Neutrophil (primary cell): Measurements from ENCODE around the gene SLC4A4.

Experiments used
- H3K27ac ChIP-seq: fragments of 200-600 bp; sonication (generic); 2 replicates; pipeline ENCODE4 v1.5.1; 2016; ENCODE audit warnings: mild to moderate bottlenecking, moderate library complexity
- H3K27me3 ChIP-seq: fragments of 200-600 bp; sonication (generic); 2 replicates; pipeline ENCODE4 v1.6.0; 2016; ENCODE audit warnings: mild to moderate bottlenecking
- H3K36me3 ChIP-seq: fragments of 200-600 bp; sonication (generic); 2 replicates; pipeline ENCODE4 v1.5.1; 2017
- H3K4me1 ChIP-seq, 2 experiments: fragments of 200-600 bp in 1 of 2; sonication (generic) in 1 of 2; 1 replicate in 1 of 2; 2 replicates in 1 of 2; pipeline versions ENCODE4 v1.5.1 to v1.6.1; 2013 to 2016; ENCODE audit warnings: low read depth in 1 of 2, low read length in 1 of 2, mild to moderate bottlenecking in 1 of 2, moderate library complexity in 1 of 2; ENCODE audit not compliant: control insufficient read depth in 1 of 2, insufficient read depth in 1 of 2
- H3K4me3 ChIP-seq, 2 experiments: fragments of 200-600 bp in 1 of 2; sonication (generic) in 1 of 2; 1 replicate in 1 of 2; 2 replicates in 1 of 2; pipeline ENCODE4 v1.5.1; 2013 to 2016; ENCODE audit warnings: low read depth in 1 of 2, low read length in 1 of 2, mild to moderate bottlenecking in 1 of 2, moderate library complexity in 1 of 2
- H3K9me3 ChIP-seq: fragments of 200-600 bp; sonication (generic); 2 replicates; pipeline ENCODE4 v1.5.1; 2016
- TF ChIP-seq, protein P1 (sequence below): fragments of 200-600 bp; sonication (generic); IDR thresholded peaks from 2 replicates; pipeline ENCODE4 v1.5.1; 2016; ENCODE audit warnings: antibody characterized with exemption

SLC4A4 gene

DNA sequence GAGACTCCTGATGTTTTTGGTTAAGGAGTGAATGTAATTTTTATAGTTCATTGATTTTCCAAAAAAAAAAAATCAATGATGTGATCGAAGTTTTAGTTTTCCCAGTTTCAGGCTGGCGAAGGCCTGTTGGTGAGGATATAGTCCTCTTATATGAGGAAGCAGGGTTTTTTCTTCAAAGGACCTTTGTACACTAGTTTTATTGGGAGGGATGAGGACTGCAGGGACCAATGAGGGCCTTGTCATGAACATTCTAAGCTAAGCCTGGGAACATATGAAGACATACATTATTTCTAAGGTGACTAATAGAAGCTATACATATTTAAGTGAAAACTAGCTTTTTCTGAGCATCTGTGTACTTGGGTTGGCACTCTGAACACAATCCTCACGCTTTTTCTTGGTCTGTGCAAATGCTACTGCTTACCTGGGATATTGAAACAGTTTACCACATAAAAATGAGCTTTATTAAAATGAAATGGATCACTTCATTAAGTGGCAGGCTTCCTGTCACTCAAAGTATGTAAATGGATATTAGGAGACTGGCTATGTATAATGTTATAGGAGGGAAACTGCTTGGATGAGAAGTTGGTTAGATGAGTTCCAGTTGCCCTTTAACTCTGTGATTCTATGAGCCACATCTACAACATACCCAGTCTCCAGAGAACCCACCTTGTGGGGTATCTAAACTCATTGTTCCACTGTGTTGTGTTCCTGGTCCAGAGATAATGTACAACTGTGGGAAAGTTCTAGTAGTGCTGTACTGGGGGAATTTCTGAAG lies 43.5 kb downstream of the SLC4A4 start:
- no peaks in the 10 kb centered on the region for H3K4me1 ChIP-seq
- H3K27ac ChIP-seq = no peak overlapping the region
- no peaks in the 10 kb centered on the region for H3K36me3 ChIP-seq
- no peaks in the 10 kb centered on the region for H3K9me3 ChIP-seq
- no peaks in the 10 kb centered on the region for H3K27me3 ChIP-seq
- TF ChIP-seq, protein P1, sequence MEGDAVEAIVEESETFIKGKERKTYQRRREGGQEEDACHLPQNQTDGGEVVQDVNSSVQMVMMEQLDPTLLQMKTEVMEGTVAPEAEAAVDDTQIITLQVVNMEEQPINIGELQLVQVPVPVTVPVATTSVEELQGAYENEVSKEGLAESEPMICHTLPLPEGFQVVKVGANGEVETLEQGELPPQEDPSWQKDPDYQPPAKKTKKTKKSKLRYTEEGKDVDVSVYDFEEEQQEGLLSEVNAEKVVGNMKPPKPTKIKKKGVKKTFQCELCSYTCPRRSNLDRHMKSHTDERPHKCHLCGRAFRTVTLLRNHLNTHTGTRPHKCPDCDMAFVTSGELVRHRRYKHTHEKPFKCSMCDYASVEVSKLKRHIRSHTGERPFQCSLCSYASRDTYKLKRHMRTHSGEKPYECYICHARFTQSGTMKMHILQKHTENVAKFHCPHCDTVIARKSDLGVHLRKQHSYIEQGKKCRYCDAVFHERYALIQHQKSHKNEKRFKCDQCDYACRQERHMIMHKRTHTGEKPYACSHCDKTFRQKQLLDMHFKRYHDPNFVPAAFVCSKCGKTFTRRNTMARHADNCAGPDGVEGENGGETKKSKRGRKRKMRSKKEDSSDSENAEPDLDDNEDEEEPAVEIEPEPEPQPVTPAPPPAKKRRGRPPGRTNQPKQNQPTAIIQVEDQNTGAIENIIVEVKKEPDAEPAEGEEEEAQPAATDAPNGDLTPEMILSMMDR = no peak
- no peak overlapping the region for H3K4me3 ChIP-seq

DNA sequence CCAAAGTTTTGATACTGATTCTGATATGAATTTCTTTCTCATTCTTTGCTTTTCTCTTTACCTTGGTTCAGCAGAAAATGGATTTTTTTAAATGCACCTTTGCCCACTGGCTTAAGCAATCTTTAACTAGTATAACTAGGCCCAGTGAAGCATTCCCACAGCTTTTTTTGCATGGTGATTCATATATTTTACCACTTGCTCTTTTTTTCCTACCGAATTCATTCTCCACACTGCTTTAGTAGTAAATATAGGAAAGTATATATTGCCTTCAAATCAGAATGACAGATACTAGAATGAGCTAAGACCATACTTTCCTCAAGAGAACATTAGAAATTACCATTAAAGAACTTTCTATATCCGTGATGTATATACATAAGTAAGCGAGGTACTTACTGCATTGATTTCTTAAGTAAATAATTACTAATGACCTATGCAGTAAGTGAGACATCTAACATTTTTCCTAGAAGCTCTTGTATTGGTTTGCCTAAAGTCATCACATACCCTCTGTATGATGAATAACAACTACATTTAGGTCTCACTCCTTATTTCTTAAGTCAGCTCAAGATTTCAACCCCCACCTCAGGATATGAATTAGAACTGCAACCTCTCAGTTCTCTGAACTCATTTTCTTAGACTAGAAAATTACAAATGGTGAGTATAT lies 44.2 kb downstream of the SLC4A4 start:
- H3K4me1 ChIP-seq = no peaks in the 10 kb centered on the region
- H3K27ac ChIP-seq = no peak overlapping the region
- no peaks in the 10 kb centered on the region for H3K27me3 ChIP-seq
- no peaks in the 10 kb centered on the region for H3K9me3 ChIP-seq
- TF ChIP-seq, protein P1 = no peak
- H3K4me3 ChIP-seq = no peak overlapping the region
- H3K36me3 ChIP-seq = no peaks in the 10 kb centered on the region

DNA sequence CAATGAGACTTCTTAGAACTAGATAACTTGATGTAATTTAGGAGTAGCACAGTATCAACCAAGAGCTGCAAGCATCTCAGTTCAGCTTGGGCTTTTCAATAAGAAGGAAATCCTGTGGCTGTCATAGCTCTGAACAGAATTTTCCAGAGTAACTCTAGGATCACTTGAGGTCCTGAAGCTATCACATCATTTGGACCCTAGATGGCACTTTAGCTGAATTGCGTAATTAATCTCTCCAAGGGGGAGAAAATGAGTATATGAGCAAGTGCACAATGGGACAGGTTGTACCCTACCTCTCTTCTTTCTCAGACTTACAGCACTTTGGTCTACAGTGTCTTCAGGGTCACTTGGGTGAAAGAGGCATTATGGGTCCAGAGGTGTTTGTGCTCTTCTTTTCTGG lies 45.2 kb downstream of the SLC4A4 start:
- Histone ChIP-seq H3K27me3 (no peaks in the 10 kb centered on the region), H3K27ac (no peak overlapping the region), H3K4me1 (no peaks in the 10 kb centered on the region), H3K9me3 (no peaks in the 10 kb centered on the region), H3K36me3 (no peaks in the 10 kb centered on the region), H3K4me3 (no peak overlapping the region)
- TF ChIP-seq, protein P1 = no peak

DNA sequence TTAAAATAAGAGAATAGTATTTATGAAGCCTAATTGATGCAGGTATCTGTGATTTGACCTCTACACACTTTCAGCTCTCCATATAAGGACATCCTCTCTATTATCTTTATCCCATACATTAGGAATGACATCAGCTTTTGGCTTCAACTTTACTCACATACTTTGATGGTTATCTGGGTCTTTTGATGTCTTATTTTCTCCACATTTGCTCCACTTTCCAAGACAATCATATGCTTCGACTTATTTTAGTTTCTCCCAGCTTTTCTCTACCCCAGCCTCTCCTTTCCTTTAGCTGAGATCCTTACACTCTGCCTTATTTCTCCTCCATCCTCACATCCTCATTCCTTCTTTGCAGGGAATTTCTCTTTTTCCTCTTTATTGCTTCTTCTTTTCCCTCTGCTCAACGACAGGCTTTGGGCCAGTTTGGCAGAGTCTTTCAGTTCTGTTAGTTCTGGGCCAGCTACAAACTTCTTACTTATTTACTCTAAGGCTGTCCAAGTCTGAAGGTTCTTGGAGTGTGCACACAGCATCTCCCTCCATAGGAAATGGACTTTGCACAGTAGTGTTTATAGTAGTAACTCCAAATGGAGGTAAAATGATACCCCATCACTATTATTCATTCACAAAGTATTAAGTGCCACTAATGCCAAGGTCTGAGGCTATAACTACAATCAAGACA lies 50.5 kb downstream of the SLC4A4 start:
- Histone ChIP-seq H3K27ac (no peak overlapping the region), H3K27me3 (no peaks in the 10 kb centered on the region), H3K36me3 (no peaks in the 10 kb centered on the region)

DNA sequence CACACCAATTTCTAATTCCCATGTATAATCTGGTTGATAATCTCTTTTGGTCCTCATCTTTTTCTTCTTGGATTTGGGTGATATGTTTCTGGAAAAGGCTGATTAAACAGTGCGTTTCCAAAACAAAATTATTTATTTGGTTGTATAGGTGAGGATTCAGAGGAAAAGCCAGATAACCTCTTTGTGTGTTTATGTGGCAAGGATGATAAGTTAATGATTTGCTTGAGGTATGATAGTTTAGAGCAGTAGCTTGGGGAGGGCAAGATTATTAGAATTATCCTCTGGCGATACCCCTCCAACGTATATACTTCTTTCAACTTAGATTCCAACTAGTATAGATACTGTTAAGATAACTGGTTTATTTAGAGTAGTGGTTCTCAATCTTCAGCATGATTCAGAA lies 53.3 kb downstream of the SLC4A4 start:
- no peak overlapping the region for H3K4me3 ChIP-seq
- TF ChIP-seq, protein P1 = no peak
- H3K27ac ChIP-seq = no peak overlapping the region
- H3K27me3 ChIP-seq = no peaks in the 10 kb centered on the region
- no peaks in the 10 kb centered on the region for H3K36me3 ChIP-seq
- no peaks in the 10 kb centered on the region for H3K9me3 ChIP-seq
- no peaks in the 10 kb centered on the region for H3K4me1 ChIP-seq

More for the DNA sequence above, 50.5 kb downstream of the SLC4A4 start:
- TF ChIP-seq, protein P1 = no peak
- Histone ChIP-seq H3K4me1 (no peaks in the 10 kb centered on the region), H3K4me3 (no peak overlapping the region), H3K9me3 (no peaks in the 10 kb centered on the region)
